Loucy (cell line): ENCODE measurements around the gene DHX30.

Experiments
- H2AFZ ChIP-seq: fragments of 200-600 bp; sonication (generic); 2 replicates; pipeline ENCODE4 v1.6.0; 2016; ENCODE audit warnings: antibody characterized with exemption, mild to moderate bottlenecking, low read length, moderate library complexity
- H3F3A ChIP-seq: fragments of 200-600 bp; 2 replicates; pipeline ENCODE4 v1.6.0; 2016; ENCODE audit warnings: antibody characterized with exemption, low read depth, mild to moderate bottlenecking
- H3K27me3 ChIP-seq: fragments of 200-600 bp; sonication (generic); 2 replicates; pipeline ENCODE4 v1.6.1; 2014; ENCODE audit warnings: low read length, mild to moderate bottlenecking; ENCODE audit not compliant: insufficient read depth, poor library complexity, severe bottlenecking
- H3K36me3 ChIP-seq: fragments of 200-600 bp; sonication (generic); 2 replicates; pipeline ENCODE4 v1.6.1; 2016; ENCODE audit warnings: low read length; ENCODE audit not compliant: insufficient read depth
- H3K4me1 ChIP-seq: fragments of 200-600 bp; sonication (generic); 2 replicates; pipeline ENCODE4 v1.5.1; 2014; ENCODE audit warnings: low read length, mild to moderate bottlenecking; ENCODE audit not compliant: insufficient read depth, poor library complexity, severe bottlenecking
- H3K4me2 ChIP-seq: fragments of 200-600 bp; sonication (generic); 2 replicates; pipeline ENCODE4 v1.6.0; 2014; ENCODE audit warnings: antibody characterized with exemption, low read length, low read depth, mild to moderate bottlenecking; ENCODE audit not compliant: poor library complexity, severe bottlenecking
- H3K4me3 ChIP-seq: fragments of 200-600 bp; sonication (generic); 2 replicates; pipeline ENCODE4 v1.5.1; 2014; ENCODE audit warnings: low read length, mild to moderate bottlenecking, mixed read lengths; ENCODE audit not compliant: poor library complexity, severe bottlenecking
- H3K79me2 ChIP-seq: fragments of 200-600 bp; sonication (generic); 2 replicates; pipeline ENCODE4 v1.6.1; 2014; ENCODE audit warnings: low read length; ENCODE audit not compliant: insufficient read depth
- H3K9ac ChIP-seq: fragments of 200-600 bp; sonication (generic); 2 replicates; pipeline ENCODE4 v1.6.0; 2014; ENCODE audit warnings: mild to moderate bottlenecking, low read depth, low read length, moderate library complexity; ENCODE audit not compliant: poor library complexity, severe bottlenecking
- H3K9me2 ChIP-seq: fragments of 200-600 bp; sonication (generic); replicated peaks from 2 replicates; pipeline ENCODE4 v1.6.1; 2016; ENCODE audit warnings: low read depth, low read length, mixed read lengths
- H3K9me3 ChIP-seq: fragments of 200-600 bp; sonication (generic); 2 replicates; pipeline ENCODE4 v1.6.1; 2014; ENCODE audit warnings: mild to moderate bottlenecking, antibody characterized with exemption, low read length, low read depth; ENCODE audit not compliant: insufficient read depth
- H4K20me1 ChIP-seq: fragments of 200-600 bp; sonication (generic); 2 replicates; pipeline ENCODE4 v1.6.0; 2014; ENCODE audit warnings: antibody characterized with exemption, low read length, mild to moderate bottlenecking; ENCODE audit not compliant: insufficient read depth, poor library complexity, severe bottlenecking
- EZH2phosphoT487 ChIP-seq: fragments of 200-600 bp; IDR thresholded peaks from 2 replicates; pipeline ENCODE4 v1.6.1; 2018; ENCODE audit warnings: antibody characterized with exemption, mild to moderate bottlenecking, moderate library complexity, borderline replicate concordance
- TF ChIP-seq, protein P1 (sequence below): fragments of 200-600 bp; sonication (generic); conservative IDR thresholded peaks from 2 replicates; pipeline ENCODE4 v1.5.1; 2014; ENCODE audit warnings: mild to moderate bottlenecking, antibody characterized with exemption, low read length

Gene DHX30

DNA sequence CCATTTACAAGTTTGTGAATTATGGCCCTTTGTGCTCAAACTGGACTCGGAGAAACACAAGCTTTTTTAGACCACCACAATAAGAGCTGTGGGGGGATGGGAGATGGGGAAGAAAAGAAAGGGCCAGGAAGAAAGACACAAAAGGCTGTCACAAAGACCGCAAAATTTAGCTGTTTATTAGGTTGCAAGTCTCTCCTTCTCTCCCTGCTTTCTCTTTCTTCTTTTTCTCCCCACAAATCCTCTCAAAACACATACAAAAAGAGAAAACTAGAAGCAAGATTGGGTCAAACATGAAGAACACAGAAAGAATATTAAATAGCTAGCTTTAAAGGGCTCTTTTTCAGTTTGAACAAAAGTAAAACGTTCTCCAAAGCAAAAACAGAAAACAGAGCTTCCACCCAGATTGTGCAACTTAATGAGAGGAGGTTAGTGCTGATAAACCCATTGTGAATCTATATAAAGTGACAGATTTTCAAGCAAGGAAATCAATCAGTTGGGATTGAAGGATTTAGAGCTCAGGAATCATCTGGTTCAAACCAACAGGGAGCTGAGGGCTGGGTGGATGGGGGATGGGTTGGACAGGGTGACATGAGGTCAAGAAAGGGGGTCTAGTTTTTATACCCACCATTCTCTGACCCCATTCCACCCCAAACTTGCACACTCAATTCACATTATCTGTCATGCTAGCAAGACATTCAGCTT, 87.3 kb downstream of the DHX30 start:
- Histone ChIP-seq H3K79me2 (no peaks in the 10 kb centered on the region), H3K4me2 (no peak overlapping the region), H3K9me2 (no peaks in the 10 kb centered on the region), H3K4me3 (no peak overlapping the region), H3K9me3 (no peaks in the 10 kb centered on the region), H3F3A (no peaks in the 10 kb centered on the region), H3K36me3 (peaks cover 7% of the 10 kb centered on the region; the same call in 1 of the 2 replicates), H2AFZ (no peak overlapping the region), H3K27me3 (no peaks in the 10 kb centered on the region), H4K20me1 (no peaks in the 10 kb centered on the region), H3K4me1 (peaks cover 17% of the 10 kb centered on the region), H3K9ac (no peak overlapping the region)
- TF ChIP-seq EZH2phosphoT487 = no peak
- TF ChIP-seq, protein P1, sequence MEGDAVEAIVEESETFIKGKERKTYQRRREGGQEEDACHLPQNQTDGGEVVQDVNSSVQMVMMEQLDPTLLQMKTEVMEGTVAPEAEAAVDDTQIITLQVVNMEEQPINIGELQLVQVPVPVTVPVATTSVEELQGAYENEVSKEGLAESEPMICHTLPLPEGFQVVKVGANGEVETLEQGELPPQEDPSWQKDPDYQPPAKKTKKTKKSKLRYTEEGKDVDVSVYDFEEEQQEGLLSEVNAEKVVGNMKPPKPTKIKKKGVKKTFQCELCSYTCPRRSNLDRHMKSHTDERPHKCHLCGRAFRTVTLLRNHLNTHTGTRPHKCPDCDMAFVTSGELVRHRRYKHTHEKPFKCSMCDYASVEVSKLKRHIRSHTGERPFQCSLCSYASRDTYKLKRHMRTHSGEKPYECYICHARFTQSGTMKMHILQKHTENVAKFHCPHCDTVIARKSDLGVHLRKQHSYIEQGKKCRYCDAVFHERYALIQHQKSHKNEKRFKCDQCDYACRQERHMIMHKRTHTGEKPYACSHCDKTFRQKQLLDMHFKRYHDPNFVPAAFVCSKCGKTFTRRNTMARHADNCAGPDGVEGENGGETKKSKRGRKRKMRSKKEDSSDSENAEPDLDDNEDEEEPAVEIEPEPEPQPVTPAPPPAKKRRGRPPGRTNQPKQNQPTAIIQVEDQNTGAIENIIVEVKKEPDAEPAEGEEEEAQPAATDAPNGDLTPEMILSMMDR = no peak

DNA sequence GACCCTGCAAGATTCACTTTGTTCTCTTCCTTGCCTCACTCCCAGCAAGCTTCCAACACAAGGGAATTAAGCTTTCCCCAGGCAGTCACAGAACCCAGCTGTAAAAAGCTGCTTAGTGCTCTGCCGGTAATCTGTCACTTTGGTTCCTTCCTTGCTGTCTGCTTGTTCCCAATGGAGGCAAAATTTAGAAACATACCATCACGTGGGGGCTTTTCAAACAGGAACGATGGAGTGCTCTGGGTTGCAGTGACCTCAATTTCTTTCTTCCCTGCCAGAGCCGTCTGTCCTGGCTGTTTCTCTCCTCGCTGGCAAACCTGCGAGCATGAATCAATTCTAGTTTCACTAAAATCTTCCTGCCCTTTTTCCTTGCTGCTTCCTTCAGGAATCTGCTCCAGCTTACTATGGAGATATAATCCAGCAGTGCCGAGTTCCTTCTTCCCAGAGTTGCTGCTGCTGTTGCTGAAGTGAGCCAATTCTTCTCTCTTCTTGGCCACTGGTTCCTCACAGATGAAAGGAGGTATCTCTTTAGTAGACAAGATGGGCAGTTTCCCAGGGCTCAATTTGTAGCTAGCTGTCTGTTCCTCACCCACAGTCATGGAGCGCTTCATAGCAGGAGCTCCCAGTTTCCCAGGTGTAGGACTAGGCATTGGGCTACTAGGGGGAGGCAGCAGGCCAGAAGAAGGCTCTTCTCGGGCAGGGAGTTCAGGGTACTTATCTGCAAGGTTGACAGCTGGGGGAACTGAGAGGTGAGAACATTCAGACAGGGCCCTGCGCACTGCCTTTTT, 88.1 kb downstream of the DHX30 start:
- H3K79me2 ChIP-seq = no peaks in the 10 kb centered on the region
- H3K36me3 ChIP-seq = peaks cover 7% of the 10 kb centered on the region; the same call in 1 of the 2 replicates
- H4K20me1 ChIP-seq = no peaks in the 10 kb centered on the region
- H3F3A ChIP-seq = no peaks in the 10 kb centered on the region
- H3K4me3 ChIP-seq = no peak overlapping the region
- peaks cover 17% of the 10 kb centered on the region for H3K4me1 ChIP-seq
- no peaks in the 10 kb centered on the region for H3K9me3 ChIP-seq
- TF ChIP-seq, protein P1 = no peak
- TF ChIP-seq EZH2phosphoT487 = no peak
- no peak overlapping the region for H2AFZ ChIP-seq
- H3K27me3 ChIP-seq = no peaks in the 10 kb centered on the region
- H3K9me2 ChIP-seq = no peaks in the 10 kb centered on the region
- no peak overlapping the region for H3K4me2 ChIP-seq
- H3K9ac ChIP-seq = no peak overlapping the region

GRCh38 chr3:47891613-47892005, 88.7 kb downstream of the DHX30 start:
- no peaks in the 10 kb centered on the region for H4K20me1 ChIP-seq
- H3K36me3 ChIP-seq = peaks cover 7% of the 10 kb centered on the region; the same call in 1 of the 2 replicates

More at GRCh38 chr3:47891613-47892005, 88.7 kb downstream of the DHX30 start:
- no peak overlapping the region for H3K4me2 ChIP-seq
- peaks cover 17% of the 10 kb centered on the region for H3K4me1 ChIP-seq
- H3K4me3 ChIP-seq = no peak overlapping the region
- no peaks in the 10 kb centered on the region for H3K9me3 ChIP-seq
- no peaks in the 10 kb centered on the region for H3F3A ChIP-seq
- no peaks in the 10 kb centered on the region for H3K79me2 ChIP-seq
- no peaks in the 10 kb centered on the region for H3K27me3 ChIP-seq
- no peak overlapping the region for H2AFZ ChIP-seq
- no peak overlapping the region for H3K9ac ChIP-seq
- H3K9me2 ChIP-seq = no peaks in the 10 kb centered on the region
- TF ChIP-seq, protein P1 = no peak
- TF ChIP-seq EZH2phosphoT487 = no peak
